Stimulated activated effector memory CD8-positive, alpha-beta T cell treated with anti-CD3 and anti-CD28 coated beads, Interleukin-12 subunit alpha, Interleukin-12 subunit beta, amount 100 ng/mL, for 72 hours (primary cell): ENCODE results near the gene ALDH1L1.
A peak's percentile ranks its signal among the peaks of the same experiment; 100 is the strongest.

Source experiments
- ATAC-seq: fragments of 150-1000 bp; cut with Tn5 transposase; 2 replicates; pipeline ENCODE4 v1.10.0; 2021
- DNase-seq, 2 donors: peaks; one replicate each; pipeline ENCODE4 v3.0.0; 2021 to 2022; ENCODE audit warnings: low spot score in 2 of 2
- H3K27ac Mint-ChIP-seq: one replicate; pipeline ENCODE4 v1.8.0; 2022; ENCODE audit warnings: mild to moderate bottlenecking, mixed read lengths
- H3K36me3 Mint-ChIP-seq: one replicate; pipeline ENCODE4 v1.8.0; 2022; ENCODE audit warnings: mild to moderate bottlenecking, mixed read lengths
- H3K4me1 Mint-ChIP-seq: one replicate; pipeline ENCODE4 v1.8.0; 2022; ENCODE audit warnings: mixed read lengths
- H3K4me3 Mint-ChIP-seq: one replicate; pipeline ENCODE4 v1.8.0; 2022; ENCODE audit warnings: mild to moderate bottlenecking, mixed read lengths
- H3K9me3 Mint-ChIP-seq: one replicate; pipeline ENCODE4 v1.8.0; 2022; ENCODE audit warnings: mixed read lengths

Gene ALDH1L1

DNA sequence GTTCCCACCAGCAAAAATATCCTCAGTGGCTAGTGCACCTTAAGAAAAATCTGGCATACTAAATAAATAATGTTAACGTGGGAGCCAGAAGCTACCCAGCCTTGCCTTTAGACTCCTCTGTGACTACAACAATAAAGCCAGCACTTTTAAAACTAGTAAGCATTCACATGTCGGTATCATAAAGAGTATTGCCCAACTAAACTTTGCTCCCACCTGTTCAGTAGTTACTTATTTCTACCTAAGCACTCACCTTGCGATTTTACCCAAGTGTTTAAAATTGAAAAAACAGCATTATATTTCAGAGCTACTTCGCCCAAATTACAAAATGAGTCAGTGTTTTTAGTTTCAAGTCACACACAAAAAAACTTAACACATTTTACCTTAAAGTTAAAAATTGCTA, 12.8 kb downstream of the ALDH1L1 start:
- Mint-ChIP-seq H3K36me3 (no peaks in the 10 kb centered on the region), H3K4me1 (no peaks in the 10 kb centered on the region), H3K27ac (no peak overlapping the region), H3K9me3 (no peaks in the 10 kb centered on the region), H3K4me3 (no peak overlapping the region)
- no peak for ATAC-seq
- DNase-seq: no peak

DNA sequence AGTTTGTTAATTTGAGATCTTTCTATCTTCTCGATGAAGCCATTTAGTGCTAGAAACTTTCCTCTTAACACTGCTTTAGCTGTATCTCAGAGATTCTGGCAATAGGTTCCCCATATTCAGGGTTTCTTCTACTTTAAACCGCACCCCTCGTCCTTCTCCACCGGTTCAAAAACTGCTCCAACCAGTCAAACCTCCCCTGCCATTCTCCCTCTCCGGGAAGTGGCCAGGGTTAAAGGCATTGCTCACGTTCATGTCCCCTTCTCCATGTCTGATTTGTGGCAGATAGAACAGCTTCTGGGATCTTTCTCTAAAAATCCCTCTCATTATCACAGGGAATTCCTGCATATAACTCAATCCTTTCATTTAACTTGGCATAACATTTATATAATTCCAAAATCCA, 14.4 kb downstream of the ALDH1L1 start:
- DNase-seq (no peak), ATAC-seq (no peak)
- Mint-ChIP-seq H3K9me3 (no peaks in the 10 kb centered on the region), H3K36me3 (no peaks in the 10 kb centered on the region), H3K4me1 (no peaks in the 10 kb centered on the region), H3K27ac (no peak overlapping the region), H3K4me3 (no peak overlapping the region)

DNA sequence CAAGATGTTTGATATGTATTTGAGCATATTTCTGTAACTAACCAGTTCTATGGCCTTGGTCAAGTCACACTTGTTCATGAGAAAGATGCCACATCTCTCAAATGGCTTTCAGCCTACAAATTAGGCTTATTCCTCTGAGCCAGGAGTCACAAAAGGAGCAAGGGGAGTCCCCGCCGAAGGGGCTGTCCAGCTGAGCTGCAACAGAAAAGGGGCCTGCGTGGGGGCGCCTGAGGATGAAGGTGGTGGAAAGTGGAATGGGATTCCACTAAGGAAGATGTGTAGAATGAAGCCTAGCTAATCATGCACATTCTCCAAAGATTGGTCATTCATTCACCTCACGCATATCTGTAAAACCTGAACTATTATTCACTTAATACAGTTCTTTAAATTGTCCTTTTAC, 19.1 kb downstream of the ALDH1L1 start:
- Mint-ChIP-seq H3K27ac (no peak overlapping the region), H3K4me3 (no peak overlapping the region), H3K4me1 (no peaks in the 10 kb centered on the region), H3K36me3 (no peaks in the 10 kb centered on the region), H3K9me3 (no peaks in the 10 kb centered on the region)
- ATAC-seq (no peak), DNase-seq (peak in 1 of 2 donors; percentile 25)

DNA sequence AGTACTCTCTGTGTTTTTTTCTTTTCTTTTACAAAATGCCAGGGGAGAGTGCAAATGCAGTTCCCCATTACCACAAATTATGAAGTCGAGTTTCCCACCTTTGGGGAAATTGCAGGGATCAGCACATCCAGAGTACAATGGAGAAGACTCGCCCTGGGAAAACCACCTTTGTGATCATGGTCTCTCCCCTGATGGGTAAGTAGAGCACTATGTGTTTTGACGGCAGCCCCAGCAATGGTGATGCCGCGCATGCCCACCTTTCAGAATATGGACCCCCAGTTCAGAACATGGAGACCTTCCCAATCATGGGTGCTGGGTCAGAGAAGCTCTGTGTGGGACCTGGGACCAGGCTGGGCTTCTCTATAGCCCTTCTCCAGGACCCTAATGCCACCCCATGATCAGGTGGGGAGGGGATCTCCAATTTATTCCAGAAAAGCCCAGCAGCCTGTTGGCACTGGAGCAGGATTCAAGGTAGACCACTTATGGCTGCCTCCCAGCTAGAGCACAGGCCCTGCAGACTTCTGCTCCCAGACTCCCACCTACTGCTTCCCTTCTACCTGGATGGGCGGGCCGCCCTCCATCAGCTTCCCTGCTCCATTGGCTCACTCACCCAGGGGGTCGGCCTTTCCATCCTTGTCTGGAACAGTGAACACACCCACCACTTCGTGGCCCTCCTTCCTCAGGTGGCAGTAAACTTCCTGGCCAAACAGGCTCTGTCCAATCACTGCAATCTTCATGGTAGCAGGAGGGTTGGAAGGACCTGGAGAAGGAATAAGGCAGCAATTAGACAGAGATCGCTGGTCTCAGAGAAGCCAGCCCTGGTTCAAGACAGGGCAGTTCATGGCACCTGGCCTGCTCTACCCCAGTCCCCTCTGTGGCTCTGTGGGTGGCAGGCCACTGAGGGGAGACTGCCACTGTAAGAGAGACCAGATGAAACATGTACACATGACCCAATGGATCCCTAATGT, 19.9 kb downstream of the ALDH1L1 start:
- H3K36me3 Mint-ChIP-seq: no peaks in the 10 kb centered on the region
- H3K9me3 Mint-ChIP-seq: no peaks in the 10 kb centered on the region
- ATAC-seq: peak; percentile 25
- peak in 1 of 2 donors; percentile 26 for DNase-seq
- H3K4me3 Mint-ChIP-seq: no peak overlapping the region
- no peaks in the 10 kb centered on the region for H3K4me1 Mint-ChIP-seq
- no peak overlapping the region for H3K27ac Mint-ChIP-seq

DNA sequence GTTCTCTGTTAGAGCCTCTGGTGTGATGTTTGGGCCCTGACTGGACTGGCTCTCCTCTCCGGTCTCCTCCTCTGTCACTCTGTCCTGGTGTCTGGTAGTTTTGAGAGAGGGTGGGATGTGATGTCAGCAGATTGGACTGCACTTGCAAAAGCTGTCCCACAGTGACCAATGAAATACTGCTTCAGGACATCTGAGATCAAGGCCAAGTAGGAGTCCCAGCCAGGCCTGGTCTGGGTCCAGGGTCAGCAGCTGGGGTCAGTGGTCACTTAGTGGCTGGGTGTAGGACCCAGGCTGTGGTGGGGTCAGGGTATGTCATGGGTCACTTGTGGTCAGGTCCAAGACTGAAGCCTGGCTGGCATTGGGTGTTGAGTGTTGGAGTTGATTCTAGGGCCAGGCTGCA, 20.9 kb downstream of the ALDH1L1 start:
- DNase-seq: peak in 1 of 2 donors; percentile 35
- no peak overlapping the region for H3K4me3 Mint-ChIP-seq
- no peak for ATAC-seq
- no peaks in the 10 kb centered on the region for H3K9me3 Mint-ChIP-seq
- no peak overlapping the region for H3K27ac Mint-ChIP-seq
- no peaks in the 10 kb centered on the region for H3K36me3 Mint-ChIP-seq
- no peaks in the 10 kb centered on the region for H3K4me1 Mint-ChIP-seq

DNA sequence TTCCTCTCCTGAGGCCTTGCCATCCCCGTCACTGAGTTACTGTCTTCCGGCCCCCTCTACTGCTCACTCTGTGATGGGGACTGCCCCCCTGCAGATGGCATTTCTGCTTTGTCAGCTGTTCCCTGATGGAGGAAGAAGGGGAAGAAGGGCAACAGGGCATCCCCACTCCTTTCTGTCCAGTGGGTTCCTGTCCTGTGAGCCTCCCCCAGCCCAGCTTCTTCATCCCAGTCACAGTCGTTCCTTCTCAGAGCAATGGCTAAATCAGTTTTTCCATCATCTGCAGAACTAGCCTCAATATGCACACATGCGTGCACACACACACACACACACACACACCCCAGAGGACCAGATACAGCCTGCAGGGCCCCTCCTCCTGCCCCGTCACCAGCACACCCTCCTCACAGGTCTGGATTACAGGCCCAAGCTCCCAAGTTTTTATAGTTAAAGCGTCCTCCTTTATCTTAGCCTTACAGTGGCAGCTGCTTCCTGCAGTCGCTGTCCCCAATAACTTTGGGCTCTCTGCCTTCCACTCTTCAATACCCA, 21.4 kb downstream of the ALDH1L1 start:
- ATAC-seq (no peak), DNase-seq (peak in 1 of 2 donors; percentile 25)
- no peak overlapping the region for H3K4me3 Mint-ChIP-seq
- H3K9me3 Mint-ChIP-seq: no peaks in the 10 kb centered on the region
- no peak overlapping the region for H3K27ac Mint-ChIP-seq
- no peaks in the 10 kb centered on the region for H3K36me3 Mint-ChIP-seq
- no peaks in the 10 kb centered on the region for H3K4me1 Mint-ChIP-seq

DNA sequence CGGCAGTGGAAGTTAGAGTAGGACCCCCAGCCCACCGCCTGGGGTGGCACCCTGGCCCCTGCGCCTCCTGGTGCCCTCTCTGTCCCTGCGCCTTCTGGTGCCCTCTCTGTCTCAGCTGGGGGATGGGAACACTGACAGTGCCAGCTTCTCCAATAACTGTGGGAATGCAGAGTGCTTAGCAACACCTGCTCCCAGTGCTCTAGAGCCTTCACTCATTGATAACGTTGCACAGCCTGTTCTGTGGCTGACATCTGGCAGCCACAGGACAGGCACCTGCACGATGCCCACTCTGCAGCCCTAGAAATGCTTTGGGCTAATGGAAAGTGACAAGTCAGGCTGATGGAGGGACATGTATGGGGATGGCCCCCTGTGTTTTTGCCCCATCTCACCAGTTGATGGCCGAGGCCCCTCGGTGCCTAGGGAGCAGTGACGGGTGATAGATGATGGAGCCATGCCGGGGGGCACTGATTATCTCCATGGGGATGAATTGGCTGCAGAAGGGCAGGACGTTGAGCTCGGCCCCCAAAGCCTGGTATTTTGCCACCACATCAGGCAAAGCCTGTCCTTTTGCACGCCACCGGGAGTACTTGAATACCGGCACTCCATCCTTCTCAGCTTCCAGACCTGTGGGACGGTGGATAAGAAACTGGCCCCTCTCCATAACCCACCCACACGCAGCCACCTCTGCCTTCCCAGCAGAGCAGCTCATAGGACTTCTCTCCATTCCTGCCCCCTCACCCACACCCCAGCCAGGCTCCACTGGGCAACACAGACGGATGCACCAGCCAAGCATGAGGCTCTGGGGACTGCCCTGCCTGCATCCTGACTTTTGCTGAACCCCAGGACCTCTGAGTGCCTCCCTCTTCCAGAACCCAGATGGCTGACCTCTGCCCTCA, 22.1 kb downstream of the ALDH1L1 start:
- ATAC-seq (no peak), DNase-seq (no peak)
- Mint-ChIP-seq H3K9me3 (no peaks in the 10 kb centered on the region), H3K4me1 (no peaks in the 10 kb centered on the region), H3K4me3 (no peak overlapping the region), H3K27ac (no peak overlapping the region), H3K36me3 (no peaks in the 10 kb centered on the region)

DNA sequence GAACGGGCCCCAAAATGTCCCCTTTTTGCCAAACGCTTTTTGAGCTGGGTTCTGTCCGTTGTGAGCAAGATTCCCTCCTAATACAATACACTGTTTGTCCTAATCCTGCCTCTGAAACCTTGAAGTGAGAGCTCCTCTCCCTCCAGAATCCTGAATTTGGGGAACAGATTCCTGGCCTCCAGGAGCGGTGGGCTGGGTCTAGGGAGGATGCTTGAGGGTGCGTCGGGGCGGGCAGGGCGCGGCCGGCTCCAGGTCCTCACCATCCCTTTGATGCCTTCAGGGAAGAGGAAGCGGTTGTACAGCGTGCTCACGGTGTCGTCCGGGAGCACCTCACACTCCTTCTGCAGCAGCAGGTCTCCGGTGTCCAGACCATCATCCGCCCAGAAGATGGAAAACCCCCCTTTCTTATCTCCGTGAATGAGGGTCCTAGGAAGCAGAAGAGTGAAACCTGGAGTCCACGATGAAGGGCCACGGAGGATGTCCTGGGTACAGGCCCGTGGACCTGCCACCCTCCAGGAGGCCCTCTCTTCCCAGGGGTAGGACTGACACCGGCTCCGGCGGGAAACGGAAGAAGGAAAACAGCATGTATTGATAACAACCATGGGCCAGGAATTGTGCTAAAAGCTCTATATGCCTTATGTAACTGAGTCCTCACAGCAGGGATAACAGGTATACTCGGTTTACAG, 23.2 kb downstream of the ALDH1L1 start:
- Mint-ChIP-seq H3K4me1 (no peaks in the 10 kb centered on the region), H3K36me3 (no peaks in the 10 kb centered on the region), H3K9me3 (no peaks in the 10 kb centered on the region), H3K27ac (no peak overlapping the region), H3K4me3 (no peak overlapping the region)
- ATAC-seq (no peak), DNase-seq (no peak)

DNA sequence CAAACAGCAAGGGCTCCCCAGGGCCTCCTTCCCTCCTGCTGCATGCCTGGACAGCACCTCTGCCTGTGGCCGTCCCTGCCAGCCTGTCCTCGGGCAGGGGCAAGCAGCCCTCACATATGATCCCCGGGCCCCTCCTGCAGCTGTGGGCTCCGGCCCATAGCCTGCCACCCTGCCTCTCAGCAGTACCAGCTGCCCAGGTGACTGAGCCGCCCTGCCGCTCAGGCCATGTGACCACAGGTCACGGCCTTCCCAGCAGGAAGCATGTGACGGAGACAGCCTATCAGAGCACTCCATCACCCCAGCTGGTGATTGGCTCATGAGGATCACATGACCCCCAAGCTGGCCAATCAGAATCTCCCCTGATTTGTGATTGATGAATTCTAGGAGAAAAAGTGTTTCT, 23.9 kb downstream of the ALDH1L1 start:
- DNase-seq: peak in 1 of 2 donors; percentile 41
- Mint-ChIP-seq H3K4me3 (no peak overlapping the region), H3K27ac (no peak overlapping the region), H3K36me3 (no peaks in the 10 kb centered on the region), H3K9me3 (no peaks in the 10 kb centered on the region), H3K4me1 (no peaks in the 10 kb centered on the region)
- no peak for ATAC-seq

DNA sequence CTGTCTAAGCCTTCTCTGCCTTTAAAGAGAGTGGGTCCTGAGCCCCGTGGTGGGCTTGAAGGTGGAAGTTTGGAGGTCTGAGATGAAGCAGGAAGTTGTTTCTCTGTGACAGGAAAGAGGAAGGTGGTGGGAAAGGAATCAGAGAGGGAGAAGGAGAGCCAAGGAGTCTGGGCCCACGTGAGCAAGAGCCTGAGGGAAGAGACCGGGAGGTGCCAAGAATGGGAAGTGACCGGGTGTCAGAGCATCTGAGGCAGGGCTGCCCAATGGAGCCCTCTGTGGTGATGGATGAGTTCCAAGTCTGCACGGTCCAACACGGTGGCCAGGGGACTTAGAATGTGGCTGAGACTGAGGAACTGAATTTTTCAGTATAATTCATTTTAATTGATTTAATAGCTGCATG, 24.6 kb downstream of the ALDH1L1 start:
- no peak overlapping the region for H3K4me3 Mint-ChIP-seq
- H3K36me3 Mint-ChIP-seq: no peaks in the 10 kb centered on the region
- no peak overlapping the region for H3K27ac Mint-ChIP-seq
- DNase-seq (peak in 1 of 2 donors; percentile 39), ATAC-seq (no peak)
- no peaks in the 10 kb centered on the region for H3K4me1 Mint-ChIP-seq
- H3K9me3 Mint-ChIP-seq: no peaks in the 10 kb centered on the region

DNA sequence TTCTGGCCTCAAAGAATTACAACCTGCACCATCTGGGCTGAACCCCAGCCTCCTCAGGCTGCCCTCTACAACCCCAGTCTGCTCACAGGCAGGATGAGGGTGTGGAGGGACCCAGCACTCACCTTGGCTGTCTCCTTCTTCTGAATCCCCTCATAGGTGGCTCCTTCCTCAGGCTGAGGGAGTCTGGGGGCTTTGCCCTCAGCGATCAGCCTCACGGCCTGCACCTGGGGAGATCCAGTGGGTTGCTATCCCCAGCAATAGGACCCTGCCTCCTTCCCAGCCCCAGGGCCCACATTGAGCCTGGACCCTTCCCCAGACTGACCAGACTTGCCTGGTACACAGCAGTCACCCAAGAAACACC, 25.1 kb downstream of the ALDH1L1 start:
- H3K4me3 Mint-ChIP-seq: no peak overlapping the region
- DNase-seq: peak in 1 of 2 donors; percentile 46

DNA sequence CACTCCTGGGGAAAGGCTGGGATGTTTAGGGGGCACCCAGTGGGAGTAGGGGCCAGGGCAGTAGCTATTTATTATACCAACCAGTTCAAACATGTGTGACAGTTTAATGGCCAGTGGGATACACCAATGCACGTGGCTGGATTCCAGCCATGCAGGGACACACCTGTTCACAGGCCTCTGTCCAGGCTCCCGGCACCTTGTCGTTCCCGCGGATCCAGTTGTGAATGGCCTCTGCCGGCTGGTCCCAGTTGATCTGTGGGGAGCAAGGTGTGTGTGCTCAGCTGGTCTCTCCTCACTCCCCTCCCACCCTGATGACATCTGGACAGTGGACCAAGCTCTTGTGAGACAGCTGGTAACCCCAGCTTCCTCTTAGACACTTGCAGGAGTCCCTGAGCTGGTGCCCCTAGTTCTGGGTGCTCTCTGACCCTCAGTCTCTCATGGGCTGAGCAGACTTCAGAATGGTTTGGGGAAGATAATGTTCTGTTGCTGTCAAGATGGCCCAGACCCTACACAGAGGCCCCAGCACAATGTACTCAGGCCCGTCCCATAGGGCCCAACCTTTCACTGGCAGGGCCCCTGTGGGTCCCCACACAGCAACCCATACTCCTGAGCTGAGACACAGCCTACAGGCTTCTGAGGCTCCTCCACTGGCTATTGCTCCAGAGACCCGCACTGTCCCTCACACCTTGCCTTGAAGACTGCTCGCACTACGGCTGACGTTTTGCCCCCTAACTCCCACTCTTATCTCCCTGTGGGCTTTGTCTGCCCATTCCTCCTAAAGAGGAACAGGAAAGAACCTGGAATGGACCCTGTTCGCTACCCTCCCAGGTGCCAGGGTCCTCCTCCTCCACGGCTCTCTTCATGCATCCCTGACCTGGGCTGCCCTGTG, 25.8 kb downstream of the ALDH1L1 start:
- Mint-ChIP-seq H3K36me3 (no peaks in the 10 kb centered on the region), H3K9me3 (no peaks in the 10 kb centered on the region), H3K4me1 (no peaks in the 10 kb centered on the region), H3K4me3 (no peak overlapping the region), H3K27ac (peak overlapping the region; percentile 24)
- DNase-seq (peak in 1 of 2 donors; percentile 43), ATAC-seq (no peak)

More for the DNA sequence above, 25.1 kb downstream of the ALDH1L1 start:
- Mint-ChIP-seq H3K36me3 (no peaks in the 10 kb centered on the region), H3K27ac (peak overlapping the region; percentile 24), H3K9me3 (no peaks in the 10 kb centered on the region), H3K4me1 (no peaks in the 10 kb centered on the region)
- ATAC-seq: no peak

DNA sequence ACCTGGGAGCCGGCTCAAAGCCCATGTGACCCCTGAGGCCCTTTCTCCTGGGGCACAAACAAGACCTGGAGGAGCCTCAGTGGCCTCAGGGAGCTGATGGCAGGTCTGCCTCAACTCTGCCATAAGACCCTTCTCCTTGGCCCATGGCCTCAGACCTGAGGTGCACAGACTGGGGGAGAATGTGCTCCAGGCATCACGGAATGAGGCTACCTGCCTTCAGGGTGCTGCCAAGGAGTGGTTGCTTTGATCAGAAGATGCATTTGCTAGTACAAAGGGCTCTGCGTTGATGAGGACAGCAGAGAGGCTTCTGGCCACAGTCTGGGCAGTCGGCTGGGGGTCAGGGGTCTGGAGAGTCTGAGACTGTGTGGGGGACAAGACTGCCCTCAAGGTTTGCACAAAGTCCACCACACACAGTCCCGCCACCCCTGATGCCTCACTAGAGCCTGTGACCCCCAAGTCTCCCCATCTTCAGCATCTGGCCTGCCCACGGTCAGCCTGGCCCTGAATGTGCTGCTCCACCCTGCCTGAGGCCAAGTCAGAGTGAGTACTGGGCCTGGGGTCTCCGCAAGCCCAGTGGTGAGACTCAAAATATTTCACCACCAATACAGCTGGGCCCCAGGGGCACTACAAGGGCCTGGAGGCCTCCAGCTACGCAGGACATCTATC, 26.6 kb downstream of the ALDH1L1 start:
- DNase-seq (peak in 1 of 2 donors; percentile 40), ATAC-seq (no peak)
- Mint-ChIP-seq H3K9me3 (no peaks in the 10 kb centered on the region), H3K27ac (no peak overlapping the region), H3K4me1 (no peaks in the 10 kb centered on the region), H3K36me3 (no peaks in the 10 kb centered on the region), H3K4me3 (no peak overlapping the region)
